GM18517 (cell line): ENCODE results near the gene TTLL10.

Source experiments
- ATAC-seq: cut with Tn5 transposase; IDR thresholded peaks from one replicate; pipeline ENCODE4 v1.9.1; 2021; ENCODE audit warnings: mild to moderate bottlenecking, moderate library complexity; ENCODE audit not compliant: unreplicated experiment

Gene TTLL10

DNA sequence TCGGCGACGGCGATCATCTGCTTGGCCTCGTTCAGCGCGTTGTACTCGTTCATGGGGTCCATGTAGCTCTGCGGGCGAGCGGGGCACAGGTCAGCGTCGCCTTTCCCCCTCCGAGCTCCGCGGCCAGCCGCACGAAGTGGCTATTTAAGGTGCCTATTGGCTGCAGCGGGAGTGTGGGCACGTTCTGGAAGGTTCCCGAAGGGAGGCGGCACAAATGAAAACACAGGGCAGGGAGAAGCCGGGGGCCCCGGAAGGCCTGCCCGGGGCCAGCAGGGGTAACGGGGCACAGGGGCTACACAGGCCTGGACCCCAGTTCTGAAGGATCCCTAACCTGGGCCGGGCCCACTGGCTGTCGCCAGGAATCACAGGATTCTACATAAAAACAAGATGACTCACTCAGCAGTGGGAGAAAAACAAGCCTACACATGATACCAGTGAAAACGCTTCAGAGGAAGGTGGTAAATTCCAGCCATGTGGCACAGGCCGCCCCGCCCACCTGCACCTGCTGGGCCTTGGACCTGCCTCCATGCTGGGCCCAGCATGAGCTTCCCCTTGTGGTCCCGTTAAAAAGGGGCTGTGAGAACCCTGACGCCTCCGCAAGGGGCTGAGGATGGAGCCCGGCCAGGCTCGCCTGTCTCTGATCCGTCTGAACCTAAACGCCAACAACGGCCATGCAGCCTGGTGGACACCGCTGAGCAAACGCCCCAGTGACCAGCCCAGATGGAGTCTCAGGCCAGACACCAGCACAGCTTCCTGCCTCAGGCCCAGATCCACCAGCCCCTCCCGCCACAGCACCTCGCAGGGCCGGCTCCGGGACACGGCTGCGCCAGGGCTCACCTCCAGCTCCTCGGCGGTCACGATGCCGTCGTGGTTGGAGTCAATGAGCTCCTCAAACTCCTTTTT lies 44.2 kb downstream of the TTLL10 start:
- ATAC-seq: no peak

DNA sequence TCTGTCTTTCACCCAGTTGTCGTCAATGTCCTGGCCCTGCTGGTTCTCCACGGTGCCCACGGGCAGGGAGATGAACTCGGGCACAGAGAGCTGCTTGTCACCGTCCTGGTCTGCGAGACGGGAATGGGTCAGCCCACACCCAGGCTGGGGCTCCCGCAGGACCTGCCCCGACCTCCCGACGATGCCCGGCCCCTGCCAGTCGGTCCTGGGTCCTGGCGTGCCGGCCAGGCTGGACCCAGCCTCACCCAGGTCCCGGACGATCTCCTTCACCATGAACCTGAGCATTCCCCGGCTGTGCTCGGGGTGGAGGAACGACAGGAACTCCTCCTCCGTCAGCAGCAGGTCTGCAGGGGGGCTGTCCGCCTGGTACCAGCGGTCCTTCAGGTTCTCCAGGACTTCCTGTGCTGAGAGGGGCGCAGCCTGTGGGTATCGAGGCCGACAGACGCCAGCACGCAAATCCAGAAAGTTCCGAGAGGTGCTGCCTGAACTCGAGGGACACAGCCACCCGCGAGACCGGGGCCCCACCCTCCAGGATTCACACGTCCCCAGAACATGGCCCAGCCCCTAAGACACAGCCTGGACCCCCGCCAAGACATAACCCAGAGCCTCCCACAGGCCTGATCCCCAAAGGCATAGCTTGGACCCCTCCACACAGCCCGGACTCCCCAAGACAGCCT lies 45.0 kb downstream of the TTLL10 start:
- ATAC-seq: no peak

DNA sequence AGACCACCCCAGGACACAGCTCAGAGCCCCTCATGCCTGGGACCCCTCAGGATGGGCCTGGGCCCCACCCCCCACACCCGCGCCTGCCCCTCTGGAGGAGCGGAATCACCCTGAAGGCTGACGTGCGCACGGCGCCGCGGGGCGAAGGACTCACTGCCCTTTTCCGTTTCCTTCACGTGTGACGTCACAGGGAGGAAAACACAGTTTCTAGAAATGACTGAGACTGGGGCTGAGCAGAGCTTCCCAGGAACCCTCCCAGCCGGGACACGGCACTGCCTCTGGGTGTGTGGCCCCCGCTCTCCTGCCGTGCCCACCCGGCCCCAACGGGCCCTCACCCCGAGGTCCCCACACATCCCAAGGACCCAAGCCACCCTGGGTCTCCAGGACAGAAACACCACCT lies 45.7 kb downstream of the TTLL10 start:
- ATAC-seq: no peak

- no peak for ATAC-seq
These were observed 46.5 kb downstream of the TTLL10 start for GRCh38 chr1:1220197-1220596.

- ATAC-seq: no peak
These were observed 48.4 kb downstream of the TTLL10 start for GRCh38 chr1:1221887-1222574.

GRCh38 chr1:1222575-1223225 lies 49.0 kb downstream of the TTLL10 start:
- ATAC-seq: no peak

GRCh38 chr1:1223321-1223720 lies 49.6 kb downstream of the TTLL10 start:
- no peak for ATAC-seq

DNA sequence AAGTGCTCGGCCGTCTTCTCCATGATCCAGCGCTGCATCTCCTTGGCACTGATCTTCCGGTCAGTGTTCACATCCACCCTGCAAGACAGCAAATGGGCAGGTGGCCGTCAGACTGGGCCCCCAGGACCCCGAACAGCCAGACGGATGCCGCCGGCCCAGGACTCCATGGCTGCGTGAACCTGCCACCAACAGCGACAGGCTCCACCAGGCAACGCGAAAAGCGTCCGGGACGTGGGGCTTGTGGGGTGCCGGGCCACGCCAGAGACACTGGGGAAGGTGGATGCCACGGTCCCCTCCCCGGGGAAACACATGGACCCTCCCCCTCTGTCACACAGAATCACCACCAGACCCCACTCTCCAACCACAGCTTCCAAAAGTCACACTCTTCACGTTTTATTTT lies 50.2 kb downstream of the TTLL10 start:
- ATAC-seq: no peak

DNA sequence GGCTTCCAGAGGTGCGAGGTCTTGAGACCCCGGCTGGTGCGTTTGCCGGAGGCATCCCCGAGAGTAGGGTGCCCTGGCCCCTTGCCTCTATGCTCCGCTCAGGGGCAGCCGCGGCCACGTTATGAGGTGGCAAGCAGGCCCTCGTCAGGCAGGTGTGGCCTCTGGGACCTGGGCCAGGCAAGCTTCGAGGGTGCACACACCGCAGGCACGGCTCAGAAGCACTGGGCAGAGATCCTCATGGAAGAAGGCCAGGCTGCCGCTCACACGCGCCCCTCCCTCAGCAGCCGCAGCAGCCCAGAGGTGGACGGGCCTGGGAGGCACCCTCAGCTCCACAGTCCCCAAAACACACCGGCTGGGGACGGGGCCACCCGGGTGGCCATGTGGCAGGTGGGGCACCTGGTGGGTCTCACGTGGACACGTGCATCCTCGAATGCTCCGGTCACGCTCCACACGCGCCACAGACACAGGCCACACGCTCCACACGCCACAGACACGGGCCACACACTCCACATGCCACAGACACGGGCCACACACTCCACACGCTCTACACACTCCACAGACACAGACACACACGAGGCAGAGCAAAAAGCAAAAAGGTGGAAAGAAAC lies 51.7 kb downstream of the TTLL10 start:
- ATAC-seq: no peak

DNA sequence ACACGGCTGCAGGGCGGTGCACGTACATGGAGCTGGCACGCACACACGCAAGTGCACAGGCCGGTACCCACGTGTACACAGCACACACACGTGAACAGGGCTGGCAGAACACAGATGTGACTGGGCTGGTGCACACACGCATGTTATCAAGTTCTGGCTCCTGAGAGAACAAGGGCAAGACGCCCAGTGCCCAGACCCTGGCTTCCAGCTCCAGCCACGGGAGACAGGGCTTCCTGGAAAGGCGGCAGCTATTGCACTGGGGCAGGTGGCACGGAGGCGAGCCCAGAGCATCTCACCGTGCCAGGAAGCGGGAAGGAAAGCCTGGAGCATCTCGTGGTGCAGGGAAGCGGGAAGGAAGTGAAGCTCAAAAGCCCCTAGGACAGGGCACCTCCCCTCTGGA lies 52.2 kb downstream of the TTLL10 start:
- no peak for ATAC-seq

- ATAC-seq: no peak
These were observed 53.1 kb downstream of the TTLL10 start for GRCh38 chr1:1226566-1227362.

DNA sequence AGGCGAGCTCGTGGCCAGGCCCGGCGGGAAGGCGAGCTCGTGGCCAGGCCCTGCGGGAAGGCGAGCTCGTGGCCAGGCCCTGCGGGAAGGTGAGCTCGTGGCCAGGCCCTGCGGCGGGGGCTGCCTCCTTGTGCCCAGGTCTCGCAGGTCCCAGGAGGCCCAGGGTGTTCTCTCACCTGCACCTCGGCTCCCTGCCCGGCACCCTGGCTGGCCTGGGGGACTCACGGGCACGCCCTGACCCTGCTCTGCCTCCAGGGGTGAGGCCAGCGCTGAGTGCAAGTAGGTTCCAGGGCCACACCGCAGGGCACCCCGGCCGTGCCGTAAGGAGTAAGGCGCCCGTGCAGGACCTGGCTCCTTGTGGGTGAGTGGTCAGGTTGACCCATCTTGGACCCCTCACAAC lies 53.7 kb downstream of the TTLL10 start:
- no peak for ATAC-seq

DNA sequence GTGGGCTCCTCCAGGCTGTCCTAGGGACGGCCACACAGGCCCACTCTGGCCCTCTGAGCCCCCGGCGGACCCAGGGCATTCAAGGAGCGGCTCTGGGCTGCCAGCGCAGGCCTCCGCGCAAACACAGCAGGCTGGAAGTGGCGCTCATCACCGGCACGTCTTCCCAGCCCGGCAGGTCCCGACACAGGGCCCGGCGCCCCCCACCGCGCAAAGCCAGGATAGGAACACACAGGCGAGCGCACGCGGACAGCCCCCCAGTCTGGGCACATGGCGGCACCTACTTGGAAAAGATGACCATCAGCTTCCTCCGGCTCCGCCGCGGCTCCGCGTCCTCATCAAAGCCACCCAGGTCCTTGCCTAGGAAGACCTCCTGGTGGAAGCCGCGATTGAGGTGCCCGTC lies 54.5 kb downstream of the TTLL10 start:
- no peak for ATAC-seq

DNA sequence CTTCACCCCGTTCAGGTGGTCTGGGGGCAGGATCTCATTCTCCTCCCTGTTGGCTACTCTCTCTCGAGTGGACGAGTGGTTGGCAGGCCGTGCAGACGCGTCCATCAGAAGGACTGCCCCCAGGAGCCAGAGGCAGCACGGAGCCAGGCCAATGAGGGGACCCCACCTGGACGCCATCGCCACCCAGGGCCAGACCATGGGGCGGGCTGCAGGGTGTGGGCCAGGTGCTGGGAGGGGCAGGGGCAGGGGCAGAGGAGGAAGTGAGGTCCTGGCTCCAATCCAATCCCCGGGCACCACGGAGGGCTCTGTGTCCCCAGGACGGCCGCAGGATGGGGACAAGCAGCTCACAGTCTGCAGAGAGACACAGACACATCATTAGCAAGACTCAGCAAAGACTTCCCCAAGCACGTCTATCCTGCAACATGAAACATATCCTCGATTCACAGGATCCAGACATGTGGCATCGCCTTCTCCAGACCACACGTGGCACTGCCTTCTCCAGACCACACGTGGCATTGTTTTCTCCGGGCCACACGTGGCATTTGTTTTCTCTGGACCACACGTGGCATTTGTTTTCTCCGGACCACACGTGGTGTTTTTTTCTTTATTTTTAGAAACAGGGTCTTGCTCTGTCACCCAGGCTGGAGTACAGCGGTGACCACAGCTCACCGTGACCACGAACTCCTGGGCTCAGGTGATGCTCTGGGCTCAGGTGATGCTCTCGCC lies 55.1 kb downstream of the TTLL10 start:
- no peak for ATAC-seq

DNA sequence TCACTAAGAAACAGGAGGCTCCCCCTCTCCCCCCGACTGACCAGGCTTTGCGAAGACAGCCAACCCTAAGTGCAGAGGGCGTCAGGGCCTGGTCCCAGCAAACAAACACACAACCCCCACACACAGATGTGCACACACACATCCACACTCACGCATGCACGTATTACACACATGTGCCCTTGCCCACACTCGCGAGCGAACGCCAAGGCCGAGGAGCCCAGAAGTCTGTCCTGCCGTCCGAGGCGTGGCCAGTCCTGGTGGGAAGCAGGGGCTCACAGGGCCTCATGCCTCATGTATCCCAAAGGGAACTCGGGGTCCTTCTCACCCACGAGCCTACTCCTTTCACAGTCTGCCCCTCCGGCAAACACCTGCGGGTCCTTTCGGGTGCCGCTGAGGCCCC lies 56.1 kb downstream of the TTLL10 start:
- ATAC-seq: no peak

- ATAC-seq: no peak
These were observed 57.1 kb downstream of the TTLL10 start for GRCh38 chr1:1230656-1231399.

GRCh38 chr1:1231400-1232207 lies 57.9 kb downstream of the TTLL10 start, which contains the start of gene SDF4:
TSS of gene SDF4 (minus strand) at chr1:1232001. CDS start at chr1:1228772, 3,229 bp downstream.
- ATAC-seq: peak; percentile 85
